A549 (cell line): ENCODE results near the gene BICDL1.

Experiments
- POLR2A ChIP-seq: IDR thresholded peaks from 2 replicates; pipeline ENCODE4 v1.6.1; 2012; ENCODE audit warnings: mild to moderate bottlenecking, low read length
- SMC3 ChIP-seq: fragments of >200 bp; sonication (Bioruptor Twin); formaldehyde crosslinking; IDR thresholded peaks from 3 replicates; pipeline ENCODE4 v1.6.1; 2018; ENCODE audit warnings: inconsistent platforms
- TF ChIP-seq, protein P1 (sequence below): fragments of >200 bp; sonication (Bioruptor Twin); formaldehyde crosslinking; IDR thresholded peaks from 3 replicates; pipeline ENCODE4 v1.5.1; 2016

DNA sequence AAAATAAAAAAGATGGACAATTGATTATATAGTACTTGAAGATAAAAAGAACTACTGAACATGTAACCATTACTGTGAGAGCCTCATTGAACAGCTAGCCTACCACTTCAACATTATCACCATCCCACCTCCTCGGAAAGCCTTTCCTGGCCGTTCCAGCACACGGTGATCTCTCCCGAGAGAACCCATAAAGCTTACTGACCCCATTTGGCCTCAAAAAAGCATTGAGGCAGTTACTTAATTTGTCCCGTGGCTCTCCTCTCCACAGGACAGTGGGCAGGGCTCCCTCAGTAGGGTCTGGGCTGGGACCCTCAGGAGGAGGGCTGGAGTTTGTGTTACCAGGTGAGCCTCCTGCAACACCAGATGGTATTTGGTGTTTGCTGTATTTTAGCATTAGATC, 71.7 kb downstream of the BICDL1 start:
- TF ChIP-seq, protein P1, sequence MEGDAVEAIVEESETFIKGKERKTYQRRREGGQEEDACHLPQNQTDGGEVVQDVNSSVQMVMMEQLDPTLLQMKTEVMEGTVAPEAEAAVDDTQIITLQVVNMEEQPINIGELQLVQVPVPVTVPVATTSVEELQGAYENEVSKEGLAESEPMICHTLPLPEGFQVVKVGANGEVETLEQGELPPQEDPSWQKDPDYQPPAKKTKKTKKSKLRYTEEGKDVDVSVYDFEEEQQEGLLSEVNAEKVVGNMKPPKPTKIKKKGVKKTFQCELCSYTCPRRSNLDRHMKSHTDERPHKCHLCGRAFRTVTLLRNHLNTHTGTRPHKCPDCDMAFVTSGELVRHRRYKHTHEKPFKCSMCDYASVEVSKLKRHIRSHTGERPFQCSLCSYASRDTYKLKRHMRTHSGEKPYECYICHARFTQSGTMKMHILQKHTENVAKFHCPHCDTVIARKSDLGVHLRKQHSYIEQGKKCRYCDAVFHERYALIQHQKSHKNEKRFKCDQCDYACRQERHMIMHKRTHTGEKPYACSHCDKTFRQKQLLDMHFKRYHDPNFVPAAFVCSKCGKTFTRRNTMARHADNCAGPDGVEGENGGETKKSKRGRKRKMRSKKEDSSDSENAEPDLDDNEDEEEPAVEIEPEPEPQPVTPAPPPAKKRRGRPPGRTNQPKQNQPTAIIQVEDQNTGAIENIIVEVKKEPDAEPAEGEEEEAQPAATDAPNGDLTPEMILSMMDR = no peak
- TF ChIP-seq POLR2A = no peak
- no peak for TF ChIP-seq SMC3
